ENCODE data around the gene ARL6IP6.

ARL6IP6 gene

DNA sequence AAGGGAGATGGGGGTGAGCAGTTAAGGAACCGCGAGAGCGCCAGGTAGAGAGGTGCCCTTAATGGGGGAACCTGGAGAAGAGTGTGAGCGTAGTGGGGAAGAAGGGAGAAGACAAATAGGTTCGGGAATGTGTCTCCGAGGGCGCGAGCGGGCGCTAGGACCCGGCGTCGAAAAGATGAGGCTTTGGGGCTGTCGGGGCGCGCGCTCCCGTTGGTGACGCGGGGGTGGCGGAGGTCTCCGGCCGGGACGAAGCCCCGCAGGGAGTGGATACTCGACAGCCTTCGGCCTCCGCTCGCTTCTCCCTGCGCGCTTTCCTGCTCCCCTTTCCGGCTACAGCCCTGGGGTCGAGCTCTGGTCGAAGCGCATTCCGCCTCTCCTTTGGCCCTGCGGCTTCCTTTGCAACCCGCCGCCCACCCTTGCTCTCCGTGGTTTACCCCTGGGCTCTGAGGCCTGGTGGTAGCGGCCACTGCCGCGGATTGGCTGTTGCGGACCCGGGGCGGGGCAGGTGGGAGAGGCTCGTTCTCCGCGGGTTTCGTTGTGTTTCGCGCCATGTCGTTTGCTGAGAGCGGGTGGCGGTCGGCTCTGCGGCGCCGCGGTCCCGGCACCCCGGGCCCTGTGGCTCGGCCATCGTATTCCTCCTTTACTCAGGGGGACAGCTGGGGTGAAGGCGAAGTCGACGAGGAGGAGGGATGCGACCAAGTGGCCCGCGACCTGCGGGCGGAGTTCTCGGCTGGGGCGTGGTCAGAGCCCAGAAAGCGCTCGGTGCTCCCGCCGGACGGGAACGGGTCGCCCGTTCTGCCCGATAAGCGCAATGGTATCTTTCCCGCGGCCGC, at the start of gene ARL6IP6:
TSS of gene ARL6IP6 (plus strand) at position 545 of the 833 bp plus-strand sequence. CDS start at position 550, 5 bp downstream.
- peak; percentile 95 for DNase-seq (ENCODE audit: low read depth)
- H3K4me3 ChIP-seq (ENCODE audit: low read length), result peak within 1 kb of the TSS; percentile 95
- TF ChIP-seq, protein P1, sequence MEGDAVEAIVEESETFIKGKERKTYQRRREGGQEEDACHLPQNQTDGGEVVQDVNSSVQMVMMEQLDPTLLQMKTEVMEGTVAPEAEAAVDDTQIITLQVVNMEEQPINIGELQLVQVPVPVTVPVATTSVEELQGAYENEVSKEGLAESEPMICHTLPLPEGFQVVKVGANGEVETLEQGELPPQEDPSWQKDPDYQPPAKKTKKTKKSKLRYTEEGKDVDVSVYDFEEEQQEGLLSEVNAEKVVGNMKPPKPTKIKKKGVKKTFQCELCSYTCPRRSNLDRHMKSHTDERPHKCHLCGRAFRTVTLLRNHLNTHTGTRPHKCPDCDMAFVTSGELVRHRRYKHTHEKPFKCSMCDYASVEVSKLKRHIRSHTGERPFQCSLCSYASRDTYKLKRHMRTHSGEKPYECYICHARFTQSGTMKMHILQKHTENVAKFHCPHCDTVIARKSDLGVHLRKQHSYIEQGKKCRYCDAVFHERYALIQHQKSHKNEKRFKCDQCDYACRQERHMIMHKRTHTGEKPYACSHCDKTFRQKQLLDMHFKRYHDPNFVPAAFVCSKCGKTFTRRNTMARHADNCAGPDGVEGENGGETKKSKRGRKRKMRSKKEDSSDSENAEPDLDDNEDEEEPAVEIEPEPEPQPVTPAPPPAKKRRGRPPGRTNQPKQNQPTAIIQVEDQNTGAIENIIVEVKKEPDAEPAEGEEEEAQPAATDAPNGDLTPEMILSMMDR (IDR thresholded peaks at IDR 0.05; ENCODE audit: insufficient read depth, low read depth, low read length, missing control alignments), result no peak

DNA sequence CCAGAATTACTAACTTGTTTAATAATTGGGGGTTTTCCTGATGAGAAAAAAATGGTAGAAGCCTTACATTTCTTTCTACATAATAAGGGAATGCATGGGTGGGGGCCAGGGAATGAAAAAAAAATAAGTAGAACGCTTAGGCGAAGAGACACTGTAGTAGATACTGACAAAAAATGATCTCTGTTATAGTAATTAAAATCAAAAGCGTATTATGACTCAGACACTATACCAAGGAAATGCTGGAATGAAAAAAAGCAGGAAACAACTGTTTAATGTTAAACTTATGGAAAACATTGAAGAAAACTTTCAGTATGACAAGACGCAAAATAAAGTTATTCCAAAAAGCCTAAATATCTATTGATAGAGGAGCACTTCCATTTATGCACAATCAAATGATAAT, 44.1 kb upstream of the ARL6IP6 start:
- DNase-seq (ENCODE audit: low read depth), result no peak
- H3K4me3 ChIP-seq (ENCODE audit: low read length), result no peak overlapping the region
- TF ChIP-seq, protein P1 (IDR thresholded peaks at IDR 0.05; ENCODE audit: insufficient read depth, low read depth, low read length, missing control alignments), result no peak

DNA sequence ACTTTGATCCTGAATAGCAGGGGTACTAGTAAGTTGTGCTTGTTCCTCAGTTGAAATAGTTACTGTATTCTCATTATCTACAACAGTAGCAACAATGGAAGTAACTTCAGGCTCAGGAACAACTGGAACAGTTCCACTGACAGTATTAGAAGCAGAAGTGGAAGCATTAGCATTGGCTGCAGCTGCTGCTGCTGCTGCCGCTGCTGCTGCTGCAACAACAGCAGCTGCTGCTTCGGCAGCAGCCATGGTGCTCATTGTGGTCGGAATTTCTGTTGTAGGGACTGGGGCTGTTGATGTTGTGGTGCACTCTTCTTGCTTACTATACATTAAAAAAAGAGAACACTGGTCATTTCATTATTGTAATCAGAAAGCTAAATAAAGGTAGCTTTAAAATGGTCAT, 42.0 kb upstream of the ARL6IP6 start:
- DNase-seq (ENCODE audit: low read depth), result no peak
- H3K4me3 ChIP-seq (ENCODE audit: low read length), result no peak overlapping the region
- TF ChIP-seq, protein P1 (IDR thresholded peaks at IDR 0.05; ENCODE audit: insufficient read depth, low read depth, low read length, missing control alignments), result no peak

DNA sequence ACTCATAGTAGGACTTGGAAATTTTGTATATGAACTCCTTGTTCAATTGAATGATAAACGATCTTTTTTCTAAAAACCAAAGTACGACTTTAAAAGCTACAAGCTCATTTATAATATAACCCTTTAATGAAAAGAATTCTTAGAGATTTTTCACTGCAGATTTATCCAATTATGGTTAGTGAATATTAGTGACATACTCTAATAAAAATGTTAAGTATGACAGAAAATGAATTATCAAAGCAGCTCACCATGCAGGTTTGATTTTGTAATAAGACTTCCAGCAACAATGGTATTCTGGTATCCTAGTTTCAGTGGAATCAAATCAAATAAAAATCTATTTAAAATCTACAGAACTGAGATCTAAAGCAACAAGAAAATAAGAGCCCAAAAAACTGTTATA, 39.6 kb upstream of the ARL6IP6 start:
- no peak for DNase-seq (ENCODE audit: low read depth)
- H3K4me3 ChIP-seq (ENCODE audit: low read length), result no peak overlapping the region
- TF ChIP-seq, protein P1 (IDR thresholded peaks at IDR 0.05; ENCODE audit: insufficient read depth, low read depth, low read length, missing control alignments), result no peak

DNA sequence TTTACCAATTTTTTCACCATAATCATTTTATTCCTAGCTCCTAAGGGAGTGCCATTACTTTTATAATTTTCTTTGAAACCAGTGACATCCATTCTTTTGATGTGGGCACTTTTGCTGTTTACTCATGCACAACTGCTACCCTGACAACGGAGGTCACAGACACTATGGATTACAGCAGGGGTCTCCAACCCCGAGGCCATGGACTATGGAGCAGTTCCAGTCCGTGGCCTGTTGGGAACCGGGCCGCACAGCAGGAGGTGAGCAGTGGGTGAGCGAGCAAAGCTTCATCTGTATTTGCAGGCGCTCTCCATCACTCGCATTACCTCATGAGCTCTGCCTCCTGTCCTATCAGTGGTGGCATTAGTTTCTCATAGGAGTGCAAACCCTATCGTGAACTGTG, 35.8 kb upstream of the ARL6IP6 start:
- H3K4me3 ChIP-seq (ENCODE audit: low read length), result no peak overlapping the region
- TF ChIP-seq, protein P1 (IDR thresholded peaks at IDR 0.05; ENCODE audit: insufficient read depth, low read depth, low read length, missing control alignments), result no peak
- no peak for DNase-seq (ENCODE audit: low read depth)

DNA sequence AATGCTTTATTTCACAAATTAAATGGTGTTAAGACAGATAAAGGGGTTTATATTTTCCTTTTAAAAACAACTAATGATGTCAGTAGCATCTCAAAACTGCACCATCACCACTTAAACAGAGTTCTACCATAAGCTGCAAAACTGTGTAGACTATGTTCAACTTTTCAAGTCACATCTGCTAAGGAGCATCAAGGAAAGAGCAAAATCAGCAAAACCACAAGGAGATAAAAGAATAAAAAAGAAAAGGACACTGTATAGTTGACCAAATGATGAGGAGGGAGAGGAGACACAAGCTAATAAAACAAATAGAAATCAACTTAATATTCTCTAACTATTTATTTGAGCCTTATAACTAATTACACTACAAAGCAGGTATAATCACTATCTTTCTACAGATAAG, 35.0 kb upstream of the ARL6IP6 start:
- TF ChIP-seq, protein P1 (IDR thresholded peaks at IDR 0.05; ENCODE audit: insufficient read depth, low read depth, low read length, missing control alignments), result no peak
- no peak overlapping the region for H3K4me3 ChIP-seq (ENCODE audit: low read length)
- DNase-seq (ENCODE audit: low read depth), result no peak

DNA sequence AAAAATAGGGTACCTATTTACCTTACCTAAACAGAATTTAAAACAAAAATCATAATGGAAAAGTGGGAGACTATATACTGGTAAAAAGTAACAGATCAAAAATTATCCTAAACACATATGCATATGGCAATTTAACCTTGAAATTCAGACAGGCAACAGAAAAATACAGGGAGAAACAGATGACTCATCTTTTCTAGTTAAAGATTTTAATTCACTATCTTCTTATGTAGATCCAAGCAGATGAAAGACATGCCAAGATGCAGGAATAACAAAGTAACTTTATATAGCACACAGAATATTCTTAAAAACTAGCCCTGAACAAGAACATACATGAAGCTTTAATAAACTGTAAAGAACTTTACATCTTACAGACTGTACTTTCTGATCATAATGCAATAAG, 32.1 kb upstream of the ARL6IP6 start:
- DNase-seq (ENCODE audit: low read depth), result no peak
- no peak overlapping the region for H3K4me3 ChIP-seq (ENCODE audit: low read length)
- TF ChIP-seq, protein P1 (IDR thresholded peaks at IDR 0.05; ENCODE audit: insufficient read depth, low read depth, low read length, missing control alignments), result no peak

Measured in epithelial cell of esophagus (primary cell).